NCI-H69 (cell line): ENCODE data around the gene DHX8.
"Not testable (repeated sequence)": the region's sequence is repeated elsewhere in the genome, so short reads cannot be mapped to it uniquely, and the experiment has no call there.

Experiments
- DNase-seq: peaks from one replicate; lab custom pipeline; 2025; lab: John Stamatoyannopoulos, UW

DHX8 gene

DNA sequence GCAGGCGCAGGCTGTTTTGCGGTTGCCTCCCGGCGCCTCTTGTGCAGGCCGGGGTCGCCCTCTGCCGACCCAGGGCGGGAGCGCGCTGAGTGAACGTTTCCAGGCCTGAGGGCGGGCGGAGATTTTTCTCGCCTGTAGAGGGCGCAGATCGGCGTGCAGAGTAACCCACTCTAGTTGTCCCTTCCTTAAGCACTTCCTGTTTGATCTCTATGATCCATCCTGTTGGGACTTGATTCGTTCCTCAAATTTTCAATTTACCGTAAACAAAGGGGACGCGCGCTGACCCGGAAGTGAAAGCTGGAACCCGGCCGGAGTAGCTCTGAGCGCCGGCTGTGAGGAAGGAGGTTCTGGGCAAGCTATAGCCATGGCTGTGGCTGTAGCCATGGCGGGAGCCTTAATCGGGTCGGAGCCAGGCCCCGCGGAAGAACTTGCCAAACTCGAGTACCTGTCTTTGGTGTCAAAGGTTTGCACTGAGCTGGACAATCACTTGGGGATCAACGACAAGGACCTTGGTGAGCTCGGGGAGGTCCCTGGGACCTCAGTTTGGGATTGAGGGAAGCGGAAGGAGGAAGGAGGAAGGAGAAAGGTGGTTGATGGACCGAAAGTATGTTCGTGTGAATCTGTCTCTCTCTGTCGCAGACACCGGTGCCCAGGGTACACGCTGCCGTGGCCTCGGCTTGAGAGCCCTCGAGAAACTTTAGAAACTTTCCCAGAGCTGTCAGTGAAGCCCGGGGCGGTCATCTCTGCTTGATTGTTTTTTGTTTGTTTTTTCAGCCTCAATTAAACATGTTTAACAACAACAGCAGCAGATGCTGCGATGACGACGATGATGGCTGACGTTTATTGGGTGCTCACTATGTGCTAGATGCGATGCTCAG is at the start of gene DHX8:
Gene DHX8 (plus strand): TSS at position 302 of the 878 bp plus-strand sequence. CDS start 63 bp downstream, at position 365.
- DNase-seq = peak; percentile 99

GRCh38 chr17:43434902-43435319 is 48.9 kb upstream of the DHX8 start:
- no peak for DNase-seq

- no peak for DNase-seq
Observed at GRCh38 chr17:43437756-43438155, 46.0 kb upstream of the DHX8 start.

GRCh38 chr17:43438626-43439025 is 45.1 kb upstream of the DHX8 start:
- peak; percentile 93 for DNase-seq

DNA sequence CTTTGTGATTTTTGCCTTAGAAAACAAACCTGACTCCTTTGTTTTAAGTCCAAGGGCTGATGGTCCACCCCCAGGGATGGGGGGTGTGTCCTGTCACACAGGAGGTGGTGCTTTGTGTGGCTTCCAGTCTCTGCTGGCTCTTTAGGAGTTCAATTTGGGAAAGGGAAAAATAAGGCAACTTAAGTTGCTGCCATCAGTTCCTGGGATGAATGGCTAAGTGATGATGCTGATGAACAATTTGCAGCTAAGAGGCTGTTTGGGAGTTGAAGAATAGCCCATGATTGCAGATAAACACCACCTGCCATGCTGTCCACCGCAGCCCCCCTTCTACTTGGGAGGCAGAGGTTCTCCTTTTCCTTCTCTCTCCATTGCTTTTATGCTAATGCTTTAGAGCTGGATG is 44.7 kb upstream of the DHX8 start:
- peak; percentile 92 for DNase-seq

- DNase-seq = no peak
Observed at GRCh38 chr17:43442711-43443110, 41.1 kb upstream of the DHX8 start.

- no peak for DNase-seq
Observed at GRCh38 chr17:43443381-43443780, 40.4 kb upstream of the DHX8 start.

DNA sequence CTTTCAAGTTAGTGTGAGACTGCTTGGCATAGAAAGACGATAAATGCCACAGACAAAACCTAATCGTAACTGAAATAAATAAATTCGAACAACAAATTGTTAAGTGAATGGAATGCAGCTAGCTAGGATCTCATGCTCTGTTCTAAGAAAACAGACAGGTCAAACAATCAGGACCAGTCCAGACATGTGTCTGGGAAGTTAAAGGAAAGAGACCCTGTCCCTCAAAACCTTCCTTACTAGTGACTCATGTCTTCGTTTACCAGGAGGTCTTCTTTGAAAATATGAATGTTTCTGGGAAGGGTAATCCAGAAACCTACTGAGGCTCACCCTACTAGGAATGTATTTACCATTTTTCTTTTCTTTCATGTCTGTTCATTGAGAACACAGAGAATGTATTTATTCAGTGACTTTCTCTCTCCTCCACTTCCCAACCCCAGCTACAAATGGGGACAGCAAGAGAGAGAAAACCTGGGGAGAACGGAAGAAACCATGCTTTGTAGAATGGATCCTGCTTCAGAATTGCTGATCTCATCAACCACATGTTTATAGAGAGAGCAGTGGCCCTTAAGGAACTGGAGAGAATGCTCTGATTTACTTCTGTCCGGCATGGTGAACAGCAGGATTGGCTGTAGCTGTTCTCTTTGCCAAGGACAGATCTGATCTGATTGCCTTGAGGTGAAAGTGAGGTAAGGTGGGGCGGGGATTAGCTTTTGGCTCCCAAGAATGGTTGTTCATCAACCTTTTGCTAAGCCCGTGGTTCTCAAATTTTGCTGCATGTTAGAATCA is 39.4 kb upstream of the DHX8 start:
- peak; percentile 54 for DNase-seq

- peak; percentile 94 for DNase-seq
Observed at GRCh38 chr17:43445009-43445589, 38.7 kb upstream of the DHX8 start.

DNA sequence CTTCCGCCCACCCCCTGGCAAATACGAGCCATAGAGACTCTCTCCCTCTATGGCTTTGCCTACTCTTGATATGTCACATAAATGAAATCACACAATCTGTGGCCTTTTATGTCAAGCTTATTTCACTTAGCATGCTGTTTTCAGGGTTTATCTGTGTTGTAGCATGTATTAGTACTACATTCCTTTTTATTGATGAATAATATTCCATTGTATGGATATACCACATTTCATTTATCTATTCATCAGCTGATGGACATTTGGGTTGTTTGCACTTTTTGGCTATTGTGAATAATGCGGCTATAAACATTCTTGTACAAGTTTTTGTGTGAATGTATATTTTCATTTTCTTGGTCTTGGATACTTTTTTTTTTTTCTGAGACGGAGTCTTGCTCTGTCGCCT is 37.0 kb upstream of the DHX8 start:
- no peak for DNase-seq

DNA sequence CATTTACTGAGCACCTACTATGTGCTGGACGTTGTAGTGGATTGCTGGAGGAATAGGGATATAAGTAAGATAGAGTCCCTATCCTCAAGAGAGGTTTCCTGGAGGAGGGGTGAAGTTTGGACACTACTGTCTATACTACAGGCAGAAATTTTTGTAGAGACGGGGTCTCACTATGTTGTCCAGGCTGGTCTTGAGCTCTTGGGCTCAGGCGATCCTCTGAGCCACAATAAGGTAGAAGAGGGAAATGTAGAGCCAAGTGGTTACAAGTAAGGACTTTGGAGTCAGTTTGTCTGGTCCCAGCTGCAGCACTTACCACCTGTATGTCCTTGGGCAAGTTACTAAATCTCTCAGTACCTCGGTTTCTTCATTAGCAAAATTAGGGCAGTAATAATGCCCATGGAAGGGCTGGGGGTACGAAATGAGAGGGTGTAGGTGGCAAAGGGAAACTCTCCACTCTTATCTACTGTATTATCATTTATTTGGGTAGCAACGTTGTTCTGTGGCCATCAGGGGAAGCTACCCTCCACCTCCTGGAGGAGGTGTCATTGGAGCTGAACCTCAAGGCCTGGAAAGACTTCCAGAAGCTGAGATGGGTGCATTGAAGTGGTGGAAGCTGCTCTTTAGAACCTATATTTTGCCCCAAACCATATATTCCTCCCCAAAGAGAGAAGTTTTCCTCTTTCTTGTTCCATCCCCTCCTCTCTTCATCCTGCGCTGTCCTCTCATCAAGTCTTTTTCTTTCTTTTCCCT is 34.9 kb upstream of the DHX8 start:
- DNase-seq = no peak

- DNase-seq = peak; percentile 72
Observed at GRCh38 chr17:43449470-43450248, 34.1 kb upstream of the DHX8 start.

- not testable (repeated sequence) for DNase-seq
Observed at GRCh38 chr17:43450791-43451190, 33.0 kb upstream of the DHX8 start.

DNA sequence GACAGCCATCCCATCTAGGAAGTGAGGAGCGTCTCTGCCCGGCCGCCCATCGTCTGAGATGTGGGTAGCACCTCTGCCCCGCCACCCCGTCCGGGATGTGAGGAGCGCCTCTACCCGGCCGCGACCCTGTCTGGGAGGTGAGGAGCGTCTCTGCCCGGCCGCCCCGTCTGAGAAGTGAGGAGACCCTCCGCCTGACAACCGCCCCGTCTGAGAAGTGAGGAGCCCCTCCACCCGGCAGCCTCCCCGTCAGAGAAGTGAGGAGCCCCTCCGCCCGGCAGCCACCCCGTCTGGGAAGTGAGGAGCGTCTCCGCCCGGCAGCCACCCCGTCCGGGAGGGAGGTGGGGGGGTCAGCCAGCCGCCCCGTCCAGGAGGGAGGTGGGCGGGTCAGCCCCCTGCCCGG is 32.0 kb upstream of the DHX8 start:
- not testable (repeated sequence) for DNase-seq

DNA sequence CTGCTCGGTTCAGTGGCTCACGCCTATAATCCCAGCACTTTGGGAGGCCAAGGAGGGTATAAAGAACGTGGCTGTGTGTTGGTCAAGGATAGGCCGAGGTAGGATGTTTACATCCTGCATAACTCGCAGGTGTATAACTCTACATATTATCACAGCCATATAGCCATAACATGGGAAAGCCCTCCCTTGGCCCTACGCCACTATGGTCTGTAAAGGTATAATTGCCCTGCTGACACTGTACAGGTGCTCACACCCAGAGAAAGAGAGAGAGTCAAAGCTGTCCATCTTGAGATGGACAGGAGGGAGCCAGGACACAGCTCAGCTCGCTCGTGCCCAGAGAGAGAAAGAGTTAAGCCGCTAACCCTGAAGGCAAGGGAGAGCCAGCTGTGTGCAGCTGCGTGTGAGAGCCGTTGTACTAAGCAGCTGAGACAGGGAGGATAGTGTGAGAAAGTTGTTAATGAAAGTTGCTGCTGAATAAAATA is 30.4 kb upstream of the DHX8 start:
- DNase-seq = peak; percentile 59

DNA sequence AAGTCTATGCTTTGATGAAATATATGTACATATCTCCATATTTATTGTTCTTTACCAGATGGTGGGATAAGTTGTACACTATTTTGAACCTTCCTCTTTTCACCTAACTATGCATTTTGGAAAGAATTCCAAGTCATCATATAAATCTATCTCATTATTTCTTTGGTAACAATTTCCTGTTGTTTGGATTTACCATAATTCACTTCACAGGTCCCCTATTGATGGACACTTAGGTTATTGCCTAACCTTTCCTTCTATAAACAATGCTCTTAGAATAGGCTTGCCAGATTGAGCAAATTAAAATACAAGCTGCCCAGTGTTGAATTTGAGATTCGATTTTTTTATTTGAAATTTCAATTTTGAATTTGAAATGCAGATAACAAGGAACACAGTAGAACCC is 28.9 kb upstream of the DHX8 start:
- DNase-seq = no peak

DNA sequence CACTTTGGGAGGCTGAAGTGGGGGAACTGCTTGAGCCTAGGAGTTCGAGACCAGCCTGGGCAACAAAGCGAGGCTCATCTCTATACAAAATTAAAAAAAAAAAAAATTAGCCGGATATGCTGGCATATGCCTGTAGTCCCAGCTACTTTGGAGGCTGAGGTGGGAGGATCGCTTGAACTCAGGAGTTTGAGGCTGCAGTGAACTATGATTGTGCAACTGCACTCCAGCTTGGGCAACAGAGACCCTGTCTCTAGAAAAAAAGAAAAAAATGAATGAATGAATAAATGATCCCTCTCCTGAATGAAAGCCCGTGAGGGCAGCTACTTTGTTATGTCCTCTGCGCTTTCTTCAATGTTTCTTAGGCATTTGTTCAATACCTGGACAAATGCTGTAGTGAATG is 27.7 kb upstream of the DHX8 start:
- no peak for DNase-seq

- DNase-seq = peak; percentile 98
Observed at GRCh38 chr17:43456661-43457361, 27.0 kb upstream of the DHX8 start.

- DNase-seq = no peak
Observed at GRCh38 chr17:43457362-43457692, 26.4 kb upstream of the DHX8 start.

GRCh38 chr17:43459878-43460277 is 23.9 kb upstream of the DHX8 start:
- peak; percentile 25 for DNase-seq

- DNase-seq = no peak
Observed at GRCh38 chr17:43461185-43461584, 22.6 kb upstream of the DHX8 start.
